Activated CD4-positive, alpha-beta memory T cell treated with anti-CD3 and anti-CD28 coated beads, Interleukin-2, amount 10 ng/mL, durations not matched to agents 7 days and 5 days (primary cell): ENCODE results near the gene NRN1L. TPM values are rescaled to one million over a fixed set of nuclear protein-coding genes. Genes with fewer than 3 reads are reported as not detected.
"Not testable (repeated sequence)": the region's sequence is repeated elsewhere in the genome, so short reads cannot be mapped to it uniquely, and the experiment has no call there.

Source experiments
- CTCF ChIA-PET: fragments of 350-600 bp; sonication (Branson Sonifier 250); formaldehyde crosslinking; loops from one replicate; lab custom pipeline; 2021; ENCODE audit warnings: antibody characterized with exemption, inconsistent platforms; lab: Charles Lee
- POLR2A ChIA-PET: fragments of 350-600 bp; sonication (Branson Sonifier 250); formaldehyde crosslinking; loops from one replicate; lab custom pipeline; 2021; ENCODE audit warnings: antibody characterized with exemption; lab: Charles Lee
- DNase-seq: peaks from one replicate; pipeline ENCODE4 v3.0.0-alpha.2; 2020
- H3K27ac Mint-ChIP-seq: one replicate; pipeline ENCODE4 v1.8.0; 2021; ENCODE audit warnings: mild to moderate bottlenecking, mixed read lengths
- H3K27me3 Mint-ChIP-seq: one replicate; pipeline ENCODE4 v1.8.0; 2021; ENCODE audit warnings: mixed read lengths
- H3K36me3 Mint-ChIP-seq: one replicate; pipeline ENCODE4 v1.8.0; 2021; ENCODE audit warnings: low read depth, mixed read lengths
- H3K4me1 Mint-ChIP-seq: one replicate; pipeline ENCODE4 v1.8.0; 2021; ENCODE audit warnings: mixed read lengths
- H3K4me3 Mint-ChIP-seq: one replicate; pipeline ENCODE4 v1.8.0; 2021; ENCODE audit warnings: mild to moderate bottlenecking, mixed read lengths
- H3K9me3 Mint-ChIP-seq: one replicate; pipeline ENCODE4 v1.8.0; 2021; ENCODE audit warnings: mixed read lengths
- total RNA-seq, 2 experiments: library from RNA; stranded (reverse); gene quantifications; one replicate each; pipeline ENCODE4 v1.2.3, GENCODE V29; 2021

NRN1L gene
- 1 to 10 TPM in 1 of 2 experiments, under 1 TPM in 1; 0.76 to 1.3 TPM for total RNA-seq

DNA sequence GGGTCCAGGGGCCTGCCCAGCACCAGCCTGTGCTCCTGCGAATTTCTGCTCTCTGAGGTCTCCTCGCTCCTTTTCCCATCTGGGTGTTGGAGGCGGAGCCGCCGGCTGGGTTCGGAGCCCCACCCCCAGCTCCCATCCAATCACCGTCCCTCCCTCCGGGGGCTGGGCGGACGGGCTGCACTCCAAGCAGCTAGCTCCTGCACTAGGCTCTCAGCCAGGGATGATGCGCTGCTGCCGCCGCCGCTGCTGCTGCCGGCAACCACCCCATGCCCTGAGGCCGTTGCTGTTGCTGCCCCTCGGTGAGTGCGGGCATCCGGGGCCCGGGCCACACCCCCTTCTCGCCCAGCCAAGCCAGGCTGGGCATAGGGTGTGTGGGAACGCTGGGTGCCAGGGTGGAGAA lies at the start of gene NRN1L:
Gene NRN1L (plus strand): TSS at position 202 of the 400 bp plus-strand sequence. CDS start 19 bp downstream, at position 221.
- ChIA-PET POLR2A (interaction anchor here (3.6 kb wide), 1 partner anchor 8 kb away, joined by 19 read pairs; the partner anchor contains the start of gene PSKH1), CTCF (interaction anchor here (0.7 to 3.8 kb wide), 13 partner anchors 8 to 364 kb away, joined by 3 to 22 read pairs (median 8); partner anchors contain the start of genes DDX28, DUS2, EDC4 and LCAT)
- H3K27me3 Mint-ChIP-seq = no peaks in the 10 kb centered on the region
- H3K27ac Mint-ChIP-seq = no peak within 1 kb of the TSS
- H3K36me3 Mint-ChIP-seq = peaks cover 40% of the 10 kb centered on the region
- DNase-seq = no peak
- H3K9me3 Mint-ChIP-seq = no peaks in the 10 kb centered on the region
- H3K4me1 Mint-ChIP-seq = no peaks in the 10 kb centered on the region
- H3K4me3 Mint-ChIP-seq = no peak within 1 kb of the TSS

- H3K9me3 Mint-ChIP-seq, CTCF ChIA-PET, H3K36me3 Mint-ChIP-seq, H3K27ac Mint-ChIP-seq, H3K4me3 Mint-ChIP-seq, DNase-seq, H3K27me3 Mint-ChIP-seq: not testable (repeated sequence)
- peaks cover 24% of the 10 kb centered on the region for H3K4me1 Mint-ChIP-seq
- POLR2A ChIA-PET = interaction anchor here (1.4 kb wide), 1 partner anchor 12 kb away, joined by 3 read pairs; no protein-coding TSS in a partner anchor
Measured at GRCh38 chr16:67837190-67837589, 47.5 kb upstream of the NRN1L start.

- ChIA-PET CTCF (no interaction called here), POLR2A (no interaction called here)
- no peaks in the 10 kb centered on the region for H3K27me3 Mint-ChIP-seq
- no peak overlapping the region for H3K4me3 Mint-ChIP-seq
- peaks cover 3% of the 10 kb centered on the region for H3K36me3 Mint-ChIP-seq
- no peak for DNase-seq
- no peak overlapping the region for H3K27ac Mint-ChIP-seq
- H3K4me1 Mint-ChIP-seq = peaks cover 18% of the 10 kb centered on the region
- H3K9me3 Mint-ChIP-seq = no peaks in the 10 kb centered on the region
Measured at GRCh38 chr16:67837811-67838210, 46.9 kb upstream of the NRN1L start.

GRCh38 chr16:67841198-67841815 lies 43.4 kb upstream of the NRN1L start:
- Mint-ChIP-seq H3K4me1 (peaks cover 38% of the 10 kb centered on the region), H3K9me3 (no peaks in the 10 kb centered on the region), H3K27ac (peak overlapping the region; percentile 95), H3K27me3 (no peaks in the 10 kb centered on the region), H3K4me3 (peak overlapping the region; percentile 88), H3K36me3 (peaks cover 16% of the 10 kb centered on the region)
- ChIA-PET POLR2A (interaction anchor here (0.6 to 1.2 kb wide), 4 partner anchors 8 to 606 kb away, joined by 3 read pairs; partner anchors contain the start of genes RANBP10 and TSNAXIP1), CTCF (interaction anchor here (0.6 to 1.9 kb wide), 9 partner anchors 8 to 224 kb away, joined by 3 to 9 read pairs (median 3); partner anchors contain the start of genes ACD and RANBP10)
- no peak for DNase-seq

GRCh38 chr16:67841816-67842508 lies 42.7 kb upstream of the NRN1L start, which contains the start of gene THAP11:
Gene THAP11 (plus strand): TSS chr16:67842320. CDS start chr16:67842555, 235 bp downstream.
- H3K36me3 Mint-ChIP-seq = peaks cover 16% of the 10 kb centered on the region
- ChIA-PET CTCF (interaction anchor here (1.0 to 1.9 kb wide), 5 partner anchors 21 to 182 kb away, joined by 3 to 9 read pairs (median 3); partner anchors contain the start of genes ACD, GFOD2 and RANBP10), POLR2A (interaction anchor here (0.9 kb wide), 2 partner anchors 9 to 35 kb away, joined by 3 read pairs; partner anchors contain the start of genes RANBP10 and TSNAXIP1)
- H3K9me3 Mint-ChIP-seq = no peaks in the 10 kb centered on the region
- peak; percentile 95 for DNase-seq
- H3K4me3 Mint-ChIP-seq = peak within 1 kb of the TSS; percentile 94
- no peaks in the 10 kb centered on the region for H3K27me3 Mint-ChIP-seq
- H3K27ac Mint-ChIP-seq = peak within 1 kb of the TSS; percentile 98
- H3K4me1 Mint-ChIP-seq = peaks cover 38% of the 10 kb centered on the region

GRCh38 chr16:67842509-67843342 lies 42.0 kb upstream of the NRN1L start:
- peaks cover 42% of the 10 kb centered on the region for H3K4me1 Mint-ChIP-seq
- no peaks in the 10 kb centered on the region for H3K27me3 Mint-ChIP-seq
- H3K4me3 Mint-ChIP-seq = peak overlapping the region; percentile 94
- H3K9me3 Mint-ChIP-seq = no peaks in the 10 kb centered on the region
- POLR2A ChIA-PET = interaction anchor here (0.7 to 4.4 kb wide), 5 partner anchors 9 to 362 kb away, joined by 3 to 43 read pairs (median 3); partner anchors contain the start of gene ATP6V0D1
- DNase-seq = peak; percentile 72
- H3K27ac Mint-ChIP-seq = peak overlapping the region; percentile 98
- peaks cover 16% of the 10 kb centered on the region for H3K36me3 Mint-ChIP-seq
- CTCF ChIA-PET = interaction anchor here (0.8 to 4.1 kb wide), 11 partner anchors 9 to 321 kb away, joined by 3 to 22 read pairs (median 4); partner anchors contain the start of genes C16orf86, GFOD2, RANBP10 and TSNAXIP1

DNA sequence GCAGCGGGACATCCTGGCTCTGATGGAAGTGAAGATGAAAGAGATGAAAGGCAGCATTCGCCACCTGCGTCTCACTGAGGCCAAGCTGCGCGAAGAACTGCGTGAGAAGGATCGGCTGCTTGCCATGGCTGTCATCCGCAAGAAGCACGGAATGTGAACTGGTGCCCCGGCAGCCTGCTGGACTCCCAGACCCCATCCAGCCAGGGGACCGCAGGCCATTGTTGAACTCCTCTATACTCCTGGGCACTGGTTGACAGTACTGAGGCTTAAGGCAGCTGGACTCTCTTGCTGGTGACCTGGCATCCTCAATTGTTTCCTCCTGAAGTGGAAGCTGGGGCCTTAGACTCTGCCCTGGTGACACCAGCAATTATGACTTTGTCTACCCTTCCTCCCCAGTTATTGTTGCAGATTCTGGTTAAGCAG lies 41.3 kb upstream of the NRN1L start:
- ChIA-PET CTCF (interaction anchor here (0.8 to 4.1 kb wide), 13 partner anchors 10 to 322 kb away, joined by 3 to 22 read pairs (median 3); partner anchors contain the start of genes C16orf86, GFOD2, PSKH1 and RANBP10), POLR2A (interaction anchor here (0.7 to 4.4 kb wide), 5 partner anchors 10 to 362 kb away, joined by 3 to 43 read pairs (median 3); partner anchors contain the start of gene ATP6V0D1)
- H3K27ac Mint-ChIP-seq = peak overlapping the region; percentile 98
- no peaks in the 10 kb centered on the region for H3K9me3 Mint-ChIP-seq
- H3K4me3 Mint-ChIP-seq = peak overlapping the region; percentile 94
- no peak for DNase-seq
- H3K4me1 Mint-ChIP-seq = peaks cover 48% of the 10 kb centered on the region
- H3K36me3 Mint-ChIP-seq = peaks cover 16% of the 10 kb centered on the region
- H3K27me3 Mint-ChIP-seq = no peaks in the 10 kb centered on the region

- Mint-ChIP-seq H3K27me3 (no peaks in the 10 kb centered on the region), H3K4me3 (peak overlapping the region; percentile 94), H3K27ac (peak overlapping the region; percentile 98), H3K36me3 (peaks cover 16% of the 10 kb centered on the region), H3K9me3 (no peaks in the 10 kb centered on the region), H3K4me1 (peaks cover 53% of the 10 kb centered on the region)
- CTCF ChIA-PET = interaction anchor here (0.9 to 4.1 kb wide), 12 partner anchors 11 to 283 kb away, joined by 3 to 22 read pairs (median 4); partner anchors contain the start of genes CARMIL2, CTCF, PSKH1 and RANBP10
- POLR2A ChIA-PET = interaction anchor here (0.8 to 4.4 kb wide), 6 partner anchors 11 to 363 kb away, joined by 3 to 43 read pairs (median 4); partner anchors contain the start of genes ACD, ATP6V0D1, GFOD2 and PSMB10
- no peak for DNase-seq
Measured at GRCh38 chr16:67844497-67844896, 40.2 kb upstream of the NRN1L start.

DNA sequence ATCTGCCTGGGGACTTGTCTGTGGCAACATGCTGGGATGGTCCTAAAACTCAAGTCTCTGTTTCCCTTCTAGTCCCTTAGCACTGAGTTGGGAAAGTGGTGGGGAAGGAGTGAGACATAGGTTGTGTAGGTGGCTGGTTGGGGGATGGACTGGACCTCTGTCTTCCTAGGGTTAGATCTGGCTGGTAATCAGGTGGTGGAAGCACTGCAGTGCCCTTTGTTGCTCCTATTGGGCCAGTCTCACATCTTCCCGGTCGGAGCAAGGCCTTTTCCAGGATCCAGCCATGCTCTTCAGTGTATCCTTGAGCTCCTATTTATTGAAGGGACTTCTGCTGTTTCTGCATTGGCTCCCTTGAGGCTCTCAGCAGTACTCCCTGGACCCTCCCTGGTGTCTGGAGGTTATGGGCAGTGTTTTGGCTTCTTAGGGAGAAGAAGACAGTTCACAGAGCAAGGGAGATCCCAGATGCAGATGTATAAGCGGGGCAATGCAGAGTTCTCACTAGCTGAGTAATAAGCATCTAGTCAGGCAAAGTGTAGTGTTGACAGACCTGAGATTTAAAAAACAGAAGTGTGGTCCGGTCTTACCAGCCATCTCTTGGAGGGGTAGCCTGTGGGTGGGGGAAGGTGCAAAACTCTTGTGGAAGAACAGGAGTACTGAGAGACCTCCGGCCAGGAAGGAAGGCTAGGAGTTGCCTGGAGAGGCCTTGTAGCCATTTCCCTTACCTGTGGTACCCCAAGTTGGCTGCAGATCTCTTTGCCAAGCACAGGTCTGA lies 39.2 kb upstream of the NRN1L start:
- H3K27me3 Mint-ChIP-seq = no peaks in the 10 kb centered on the region
- peaks cover 55% of the 10 kb centered on the region for H3K4me1 Mint-ChIP-seq
- no peaks in the 10 kb centered on the region for H3K9me3 Mint-ChIP-seq
- ChIA-PET CTCF (interaction anchor here (0.7 to 4.1 kb wide), 10 partner anchors 12 to 324 kb away, joined by 3 to 22 read pairs (median 4); partner anchors contain the start of genes CARMIL2, CTCF, RANBP10 and TSNAXIP1), POLR2A (interaction anchor here (0.8 to 4.4 kb wide), 13 partner anchors 12 to 365 kb away, joined by 3 to 43 read pairs (median 5); partner anchors contain the start of genes ACD, ATP6V0D1, GFOD2 and NFATC3)
- peaks cover 18% of the 10 kb centered on the region for H3K36me3 Mint-ChIP-seq
- H3K4me3 Mint-ChIP-seq = peak overlapping the region; percentile 76
- peak overlapping the region; percentile 79 for H3K27ac Mint-ChIP-seq
- no peak for DNase-seq

DNA sequence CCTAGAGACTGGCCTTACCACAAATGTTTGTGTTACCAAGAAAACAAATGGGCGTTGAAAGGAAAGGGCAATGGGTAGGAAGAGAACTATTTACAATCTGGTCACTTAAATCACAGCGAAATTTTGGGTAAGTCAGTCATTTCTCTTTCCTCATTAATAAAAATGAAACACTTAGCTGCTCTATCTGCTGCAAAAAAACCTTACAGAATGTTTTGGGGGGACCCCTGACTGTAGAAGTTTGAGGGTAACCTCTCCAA lies 38.7 kb upstream of the NRN1L start:
- Mint-ChIP-seq H3K27ac (peak overlapping the region; percentile 79), H3K4me1 (peaks cover 55% of the 10 kb centered on the region), H3K4me3 (peak overlapping the region; percentile 76), H3K36me3 (peaks cover 18% of the 10 kb centered on the region), H3K27me3 (no peaks in the 10 kb centered on the region), H3K9me3 (no peaks in the 10 kb centered on the region)
- ChIA-PET CTCF (interaction anchor here (0.7 to 4.1 kb wide), 4 partner anchors 12 to 89 kb away, joined by 3 to 22 read pairs (median 6); no protein-coding TSS in a partner anchor), POLR2A (interaction anchor here (0.8 to 4.4 kb wide), 10 partner anchors 12 to 366 kb away, joined by 3 to 43 read pairs (median 6); partner anchors contain the start of genes ATP6V0D1, GFOD2, NFATC3 and PSMB10)
- no peak for DNase-seq
